CD4-positive, alpha-beta T cell (primary cell): ENCODE measurements around the gene ANKRD18B. TPM values are rescaled to one million over a fixed set of nuclear protein-coding genes. Genes with fewer than 3 reads are reported as not detected.
"Not testable (repeated sequence)": the region's sequence is repeated elsewhere in the genome, so short reads cannot be mapped to it uniquely, and the experiment has no call there.

Experiments
- ATAC-seq: fragments of 200-7000 bp; cut with Tn5 transposase; one replicate; pipeline ENCODE4 v1.10.0; 2022; ENCODE audit warnings: mild to moderate bottlenecking; ENCODE audit not compliant: poor library complexity
- CTCF ChIA-PET: fragments of 350-600 bp; sonication (Branson Sonifier 250); formaldehyde crosslinking; loops from one replicate; lab custom pipeline; 2021; ENCODE audit warnings: antibody characterized with exemption, inconsistent platforms; lab: Charles Lee
- POLR2A ChIA-PET: fragments of 350-600 bp; sonication (Branson Sonifier 250); formaldehyde crosslinking; loops from one replicate; lab custom pipeline; 2021; ENCODE audit warnings: antibody characterized with exemption, inconsistent platforms; lab: Charles Lee
- DNase-seq, 14 experiments: peaks; one replicate each; pipeline ENCODE4 v3.0.0-alpha.2; 2013 to 2020; ENCODE audit warnings: mixed read lengths in 2 of 14
- H3K27ac ChIP-seq, 2 donors: one replicate each; pipeline versions ENCODE4 v1.5.1 to v1.7.0; 2013; ENCODE audit warnings: low read length in 2 of 2, low read depth in 1 of 2, mild to moderate bottlenecking in 1 of 2
- H3K27me3 ChIP-seq, 2 experiments: 1 replicate in 1 of 2; 2 replicates in 1 of 2; pipeline versions ENCODE4 v1.6.1 to v1.7.0; 2013; ENCODE audit warnings: low read length in 2 of 2, control low read depth in 1 of 2, mild to moderate bottlenecking in 1 of 2, moderate library complexity in 1 of 2; ENCODE audit not compliant: insufficient read depth in 2 of 2, control insufficient read depth in 1 of 2
- H3K36me3 ChIP-seq: one replicate; pipeline ENCODE4 v1.6.1; 2013; ENCODE audit warnings: low read length, control low read depth; ENCODE audit not compliant: insufficient read depth
- H3K4me1 ChIP-seq: one replicate; pipeline ENCODE4 v1.6.1; 2013; ENCODE audit warnings: low read length, control low read depth; ENCODE audit not compliant: insufficient read depth
- H3K4me3 ChIP-seq: one replicate; pipeline ENCODE4 v1.5.1; 2013; ENCODE audit warnings: mild to moderate bottlenecking, low read length, moderate library complexity
- H3K9me3 ChIP-seq, 2 experiments: 1 replicate in 1 of 2; 2 replicates in 1 of 2; pipeline versions ENCODE4 v1.6.1 to v1.7.0; 2013; ENCODE audit warnings: low read length in 2 of 2, mild to moderate bottlenecking in 2 of 2, control low read depth in 1 of 2, moderate library complexity in 1 of 2; ENCODE audit not compliant: control insufficient read depth in 1 of 2, insufficient read depth in 1 of 2
- H3K27ac Mint-ChIP-seq: one replicate; pipeline ENCODE4 v1.8.0; 2020; ENCODE audit warnings: mixed read lengths
- H3K27me3 Mint-ChIP-seq: one replicate; pipeline ENCODE4 v1.8.0; 2021; ENCODE audit warnings: mixed read lengths
- H3K36me3 Mint-ChIP-seq: one replicate; pipeline ENCODE4 v1.8.0; 2021; ENCODE audit warnings: low read depth, mixed read lengths
- H3K4me1 Mint-ChIP-seq: one replicate; pipeline ENCODE4 v1.8.0; 2021; ENCODE audit warnings: low read depth, mixed read lengths
- H3K4me3 Mint-ChIP-seq: one replicate; pipeline ENCODE4 v1.8.0; 2020; ENCODE audit warnings: mild to moderate bottlenecking, mixed read lengths
- H3K9me3 Mint-ChIP-seq: one replicate; pipeline ENCODE4 v1.8.0; 2020; ENCODE audit warnings: mixed read lengths
- intact Hi-C, 2 experiments: fragments of 100-400 bp; cut with DNase I in 1 of 2; cut with micrococcal nuclease in 1 of 2; formaldehyde crosslinking; loops; one replicate each; pipeline versions ENCODE4 v1.15.1 to v1.9.0; 2023 to 2025; cut with DNase I, micrococcal nuclease
- total RNA-seq, 174 experiments: library from RNA in 2 of 174; stranded (reverse) in 2 of 174; gene quantifications; one replicate each; pipeline ENCODE4 v1.2.3 and lab custom pipeline; 2021 to 2026
- TF ChIP-seq, protein P1 (sequence below): fragments of 200-600 bp; IDR thresholded peaks from one replicate; pipeline ENCODE4 v1.8.0; 2022; ENCODE audit warnings: antibody characterized with exemption, mild to moderate bottlenecking

Gene ANKRD18B
- total RNA-seq, 2 experiments from 2014 or later = 0.61 TPM; not detected in 1

DNA sequence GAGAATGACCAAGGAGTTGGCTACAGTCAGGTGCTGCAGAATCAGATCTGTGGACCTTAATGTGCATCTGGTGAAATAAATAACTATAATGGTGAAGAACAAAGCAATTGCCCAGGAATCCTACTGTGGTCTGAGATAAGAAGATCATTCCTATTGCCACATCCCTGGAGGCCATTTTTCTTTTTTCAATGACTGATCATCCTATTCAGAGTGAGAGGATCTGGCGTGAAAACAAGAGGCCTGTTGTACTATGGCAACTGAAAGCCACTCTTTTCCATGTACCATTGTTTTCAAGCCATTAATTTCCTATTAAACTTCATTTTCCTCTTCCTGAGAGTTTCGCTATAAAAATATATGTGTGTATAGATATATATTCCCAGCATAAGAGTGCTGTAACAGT, 11.5 kb upstream of the ANKRD18B start:
- intact Hi-C loops, POLR2A ChIA-PET, DNase-seq, H3K36me3 Mint-ChIP-seq, H3K9me3 ChIP-seq, H3K4me3 ChIP-seq, H3K36me3 ChIP-seq, H3K4me1 ChIP-seq, H3K27me3 Mint-ChIP-seq, H3K4me1 Mint-ChIP-seq, H3K27ac Mint-ChIP-seq, H3K27ac ChIP-seq, H3K4me3 Mint-ChIP-seq, ATAC-seq, H3K27me3 ChIP-seq, H3K9me3 Mint-ChIP-seq, CTCF ChIA-PET: not testable (repeated sequence)

DNA sequence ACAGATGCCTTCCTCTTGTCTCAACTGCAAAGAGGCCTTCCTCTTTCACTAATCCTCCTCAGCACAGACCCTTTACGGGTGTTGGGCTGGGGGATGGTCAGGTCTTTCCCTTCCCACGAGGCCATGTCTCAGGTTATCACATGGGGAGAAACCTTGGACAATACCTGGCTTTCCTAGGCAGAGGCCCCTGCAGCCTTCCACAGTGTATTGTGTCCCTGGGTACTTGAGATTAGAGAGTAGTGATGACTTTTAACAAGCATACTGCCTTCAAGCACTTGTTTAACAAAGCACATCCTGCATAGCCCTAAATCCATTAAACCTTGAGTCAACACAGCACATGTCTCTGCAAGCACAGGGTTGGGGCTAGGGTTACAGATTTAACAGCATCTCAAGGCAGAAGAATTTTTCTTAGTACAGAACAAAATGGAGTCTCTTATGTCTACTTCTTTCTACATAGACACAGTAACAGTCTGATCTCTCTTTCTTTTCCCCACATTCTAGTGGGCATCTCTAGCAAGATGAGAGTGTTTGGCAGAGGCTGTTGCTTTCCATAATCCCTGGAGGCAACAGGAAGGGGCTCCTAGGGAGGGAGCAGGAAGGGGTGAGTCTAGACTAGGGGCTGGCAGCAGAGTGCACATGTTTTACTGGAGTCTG, 8.6 kb upstream of the ANKRD18B start:
- POLR2A ChIA-PET, H3K27me3 ChIP-seq, DNase-seq, H3K4me1 Mint-ChIP-seq, H3K27ac ChIP-seq, H3K4me1 ChIP-seq, H3K36me3 Mint-ChIP-seq, H3K27ac Mint-ChIP-seq, ATAC-seq, H3K36me3 ChIP-seq, H3K9me3 Mint-ChIP-seq, H3K4me3 Mint-ChIP-seq, H3K9me3 ChIP-seq, CTCF ChIA-PET, H3K4me3 ChIP-seq: not testable (repeated sequence)
- intact Hi-C loops = loop anchor here in 1 of 2 experiments (5.0 kb wide), 1 partner anchor 113 kb away; the partner anchor contains the start of gene AQP7
- peaks cover 13% of the 10 kb centered on the region for H3K27me3 Mint-ChIP-seq

DNA sequence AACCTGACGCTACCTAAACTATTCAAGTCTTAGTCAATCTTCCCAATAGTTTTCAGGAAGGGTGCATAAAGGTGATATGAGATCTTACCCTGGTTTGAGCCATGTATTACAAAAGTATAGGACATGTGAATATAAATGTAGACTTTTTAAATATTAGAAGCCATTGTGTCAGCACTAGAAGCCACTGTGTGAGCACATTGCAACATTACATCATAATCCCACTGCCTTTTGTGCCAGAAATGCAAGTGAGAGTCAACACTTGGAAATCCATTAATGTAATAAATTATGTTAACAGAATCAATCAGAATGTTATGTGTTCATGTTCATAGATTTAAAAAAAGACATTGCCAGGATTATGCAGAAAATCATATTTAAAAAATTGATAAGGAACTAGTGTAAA, 7.7 kb upstream of the ANKRD18B start:
- H3K4me1 Mint-ChIP-seq, H3K27ac ChIP-seq, ATAC-seq, H3K4me1 ChIP-seq, H3K36me3 ChIP-seq, POLR2A ChIA-PET, H3K4me3 Mint-ChIP-seq, H3K27me3 ChIP-seq, DNase-seq, CTCF ChIA-PET, H3K27ac Mint-ChIP-seq, H3K9me3 ChIP-seq, H3K9me3 Mint-ChIP-seq, H3K36me3 Mint-ChIP-seq, H3K4me3 ChIP-seq: not testable (repeated sequence)
- intact Hi-C loops = loop anchor here in 1 of 2 experiments (5.0 kb wide), 1 partner anchor 114 kb away; the partner anchor contains the start of gene AQP7
- H3K27me3 Mint-ChIP-seq = peaks cover 19% of the 10 kb centered on the region

DNA sequence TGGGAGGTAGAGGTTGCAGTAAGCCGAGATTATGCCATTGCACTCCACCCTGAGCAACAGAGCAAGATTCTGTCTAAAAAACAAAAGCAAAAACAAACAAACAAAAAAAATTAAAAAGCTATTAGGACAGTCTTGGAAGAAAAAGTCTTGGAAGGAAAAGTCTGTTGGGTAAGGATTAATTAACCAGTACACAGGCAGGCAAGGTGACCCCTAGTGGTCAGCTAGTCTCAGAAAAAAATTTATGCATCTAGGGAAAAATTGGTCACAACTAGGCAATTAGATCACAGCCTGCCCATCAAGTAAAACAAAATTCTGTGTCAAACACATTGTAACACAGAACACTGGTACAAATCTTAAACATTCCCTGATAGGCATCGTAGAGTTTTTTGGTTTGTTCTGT, 6.7 kb upstream of the ANKRD18B start:
- Mint-ChIP-seq H3K9me3 (peaks cover 4% of the 10 kb centered on the region), H3K4me1 (no peaks in the 10 kb centered on the region), H3K36me3 (no peaks in the 10 kb centered on the region), H3K27me3 (peaks cover 27% of the 10 kb centered on the region), H3K27ac (no peak overlapping the region), H3K4me3 (no peak overlapping the region)
- Histone ChIP-seq H3K27ac (no peak overlapping the region), H3K36me3 (no peaks in the 10 kb centered on the region), H3K9me3 (peaks cover 0 to 4% of the 10 kb centered on the region in 2 experiments), H3K27me3 (peaks cover 0 to 7% of the 10 kb centered on the region in 2 experiments), H3K4me1 (no peaks in the 10 kb centered on the region), H3K4me3 (no peak overlapping the region)
- no peak for ATAC-seq
- TF ChIP-seq, protein P1, sequence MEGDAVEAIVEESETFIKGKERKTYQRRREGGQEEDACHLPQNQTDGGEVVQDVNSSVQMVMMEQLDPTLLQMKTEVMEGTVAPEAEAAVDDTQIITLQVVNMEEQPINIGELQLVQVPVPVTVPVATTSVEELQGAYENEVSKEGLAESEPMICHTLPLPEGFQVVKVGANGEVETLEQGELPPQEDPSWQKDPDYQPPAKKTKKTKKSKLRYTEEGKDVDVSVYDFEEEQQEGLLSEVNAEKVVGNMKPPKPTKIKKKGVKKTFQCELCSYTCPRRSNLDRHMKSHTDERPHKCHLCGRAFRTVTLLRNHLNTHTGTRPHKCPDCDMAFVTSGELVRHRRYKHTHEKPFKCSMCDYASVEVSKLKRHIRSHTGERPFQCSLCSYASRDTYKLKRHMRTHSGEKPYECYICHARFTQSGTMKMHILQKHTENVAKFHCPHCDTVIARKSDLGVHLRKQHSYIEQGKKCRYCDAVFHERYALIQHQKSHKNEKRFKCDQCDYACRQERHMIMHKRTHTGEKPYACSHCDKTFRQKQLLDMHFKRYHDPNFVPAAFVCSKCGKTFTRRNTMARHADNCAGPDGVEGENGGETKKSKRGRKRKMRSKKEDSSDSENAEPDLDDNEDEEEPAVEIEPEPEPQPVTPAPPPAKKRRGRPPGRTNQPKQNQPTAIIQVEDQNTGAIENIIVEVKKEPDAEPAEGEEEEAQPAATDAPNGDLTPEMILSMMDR = peak; percentile 74
- DNase-seq = peak in 4 of 14 experiments; percentile 14 to 38 (median 32)
- CTCF ChIA-PET = interaction anchor here (0.6 to 1.6 kb wide), 3 partner anchors 51 to 220 kb away, joined by 3 to 4 read pairs (median 4); no protein-coding TSS in a partner anchor
- intact Hi-C loops = loop anchor here in 1 of 2 experiments (5.0 kb wide), 1 partner anchor 115 kb away; the partner anchor contains the start of gene AQP7
- POLR2A ChIA-PET = no interaction called here

DNA sequence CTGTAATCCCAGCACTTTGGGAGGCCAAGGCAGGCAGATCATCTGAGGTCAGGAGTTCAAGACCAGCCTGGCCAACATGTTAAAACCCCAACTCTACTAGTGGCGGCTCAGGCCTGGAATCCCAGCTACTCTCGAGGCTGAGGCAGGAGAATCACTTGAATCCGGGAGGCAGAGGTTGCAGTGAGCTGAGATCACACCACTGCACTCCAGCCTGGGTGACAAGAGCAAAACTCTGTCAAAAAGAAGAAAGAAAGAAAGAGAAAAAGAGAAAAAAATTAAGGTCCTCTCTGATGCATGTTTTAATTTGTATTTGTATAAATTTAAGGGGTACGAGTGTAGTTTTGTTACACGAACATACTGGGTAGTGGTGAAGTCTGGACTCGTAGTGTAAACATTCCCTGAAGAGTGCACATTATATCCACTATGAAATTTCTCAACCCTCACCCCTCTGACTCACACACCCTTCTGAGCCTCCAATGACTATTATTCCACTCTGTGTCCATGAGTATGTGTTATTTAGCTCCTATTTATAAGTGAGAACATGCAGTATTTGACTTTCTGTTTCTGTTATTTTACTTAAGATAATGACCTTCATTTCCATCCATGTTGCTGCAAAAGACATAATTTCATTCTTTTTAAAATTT, 6.0 kb upstream of the ANKRD18B start:
- H3K4me3 Mint-ChIP-seq, DNase-seq, H3K9me3 ChIP-seq, H3K36me3 Mint-ChIP-seq, H3K27me3 ChIP-seq, H3K36me3 ChIP-seq, ATAC-seq, H3K27ac Mint-ChIP-seq, H3K27ac ChIP-seq, H3K4me1 ChIP-seq, H3K4me1 Mint-ChIP-seq, POLR2A ChIA-PET, H3K9me3 Mint-ChIP-seq, H3K4me3 ChIP-seq: not testable (repeated sequence)
- CTCF ChIA-PET = interaction anchor here (0.6 to 1.6 kb wide), 3 partner anchors 51 to 221 kb away, joined by 3 to 4 read pairs (median 4); no protein-coding TSS in a partner anchor
- peaks cover 34% of the 10 kb centered on the region for H3K27me3 Mint-ChIP-seq
- intact Hi-C loops = loop anchor here in 1 of 2 experiments (5.0 kb wide), 1 partner anchor 116 kb away; the partner anchor contains the start of gene AQP7

DNA sequence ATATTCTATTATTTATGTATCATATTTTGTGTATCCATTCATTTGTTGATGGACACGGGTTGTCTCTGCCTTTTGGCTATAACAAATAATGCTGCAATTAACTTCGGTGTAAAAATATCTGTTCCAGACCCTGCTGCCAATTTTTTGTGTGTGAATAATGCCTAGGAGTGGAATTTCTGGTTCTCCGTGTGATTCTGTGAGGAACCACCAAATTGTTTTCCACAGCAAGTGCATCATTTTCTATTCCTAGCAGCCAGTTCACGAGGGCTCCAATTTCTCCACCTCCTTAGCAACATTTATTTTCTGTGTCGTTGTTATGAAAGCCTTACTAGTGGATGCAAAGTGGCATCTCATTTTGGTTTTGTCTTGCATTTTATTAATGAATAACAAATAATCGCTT, 2.2 kb upstream of the ANKRD18B start:
- H3K27ac Mint-ChIP-seq, intact Hi-C loops, ATAC-seq, H3K4me3 ChIP-seq, H3K27ac ChIP-seq, H3K9me3 Mint-ChIP-seq, H3K36me3 ChIP-seq, POLR2A ChIA-PET, H3K36me3 Mint-ChIP-seq, H3K4me3 Mint-ChIP-seq, H3K9me3 ChIP-seq, CTCF ChIA-PET, DNase-seq: not testable (repeated sequence)
- Mint-ChIP-seq H3K4me1 (peaks cover 10% of the 10 kb centered on the region), H3K27me3 (peaks cover 64% of the 10 kb centered on the region)
- peaks cover 7 to 28% of the 10 kb centered on the region in 2 experiments for H3K27me3 ChIP-seq
- peaks cover 14% of the 10 kb centered on the region for H3K4me1 ChIP-seq
